Activated B cell treated with CpG ODN at 0.5 μM for 24 hours (primary cell): Measurements from ENCODE around the gene PIGB. TPM values are rescaled to one million over a fixed set of nuclear protein-coding genes. Genes with fewer than 3 reads are reported as not detected.
"Not testable (repeated sequence)": the region's sequence is repeated elsewhere in the genome, so short reads cannot be mapped to it uniquely, and the experiment has no call there.

Experiments
- ATAC-seq: fragments of 200-7000 bp; cut with Tn5 transposase; one replicate; pipeline ENCODE4 v1.10.0; 2021; ENCODE audit warnings: low read depth, mild to moderate bottlenecking, moderate library complexity
- CTCF ChIA-PET: fragments of 350-600 bp; sonication (Branson Sonifier 250); formaldehyde crosslinking; loops from one replicate; lab custom pipeline; 2021; ENCODE audit warnings: antibody characterized with exemption; lab: Charles Lee
- POLR2A ChIA-PET: fragments of 350-600 bp; sonication (Branson Sonifier 250); formaldehyde crosslinking; loops from one replicate; lab custom pipeline; 2021; ENCODE audit warnings: antibody characterized with exemption; lab: Charles Lee
- DNase-seq: peaks from one replicate; pipeline ENCODE4 v3.0.0; 2022
- H3K27ac Mint-ChIP-seq: one replicate; pipeline ENCODE4 v1.8.0; 2020; ENCODE audit warnings: mixed read lengths
- H3K27me3 Mint-ChIP-seq: one replicate; pipeline ENCODE4 v1.8.0; 2021; ENCODE audit warnings: mixed read lengths
- H3K36me3 Mint-ChIP-seq: one replicate; pipeline ENCODE4 v1.8.0; 2021; ENCODE audit warnings: low read depth, mixed read lengths
- H3K4me1 Mint-ChIP-seq: one replicate; pipeline ENCODE4 v1.8.0; 2021; ENCODE audit warnings: mixed read lengths
- H3K4me3 Mint-ChIP-seq: one replicate; pipeline ENCODE4 v1.8.0; 2020; ENCODE audit warnings: mild to moderate bottlenecking, mixed read lengths
- H3K9me3 Mint-ChIP-seq: one replicate; pipeline ENCODE4 v1.8.0; 2020; ENCODE audit warnings: mixed read lengths
- CTCF ChIP-seq: fragments of 200-600 bp; IDR thresholded peaks from one replicate; pipeline ENCODE4 v1.8.0; 2022; ENCODE audit warnings: antibody characterized with exemption, mild to moderate bottlenecking
- intact Hi-C: fragments of 100-400 bp; cut with micrococcal nuclease; formaldehyde crosslinking; loops from one replicate; pipeline ENCODE4 v1.15.1; 2024
- total RNA-seq: library from RNA; stranded (reverse); gene quantifications from 2 replicates; pipeline ENCODE4 v1.2.3, GENCODE V29; 2022

Gene PIGB
- total RNA-seq, 1 donor from 2014 or later = 29.8 TPM

- H3K4me1 Mint-ChIP-seq = peaks cover 29% of the 10 kb centered on the region
- H3K9me3 Mint-ChIP-seq = no peaks in the 10 kb centered on the region
- peak overlapping the region; percentile 83 for H3K27ac Mint-ChIP-seq
- TF ChIP-seq CTCF = no peak
- H3K4me3 Mint-ChIP-seq = peak overlapping the region; percentile 89
- no peaks in the 10 kb centered on the region for H3K27me3 Mint-ChIP-seq
- DNase-seq (no peak), ATAC-seq (peak; percentile 8)
- H3K36me3 Mint-ChIP-seq = peaks cover 9% of the 10 kb centered on the region
- POLR2A ChIA-PET = interaction anchor here (0.7 to 1.4 kb wide), 2 partner anchors 22 to 29 kb away, joined by 3 to 6 read pairs; no protein-coding TSS in a partner anchor
- CTCF ChIA-PET = no interaction called here
- intact Hi-C loops = loop anchor here (1.0 kb wide), 2 partner anchors 12 to 22 kb away; no protein-coding TSS in a partner anchor
Measured at GRCh38 chr15:55289011-55289745, 29.8 kb upstream of the PIGB start.

- Mint-ChIP-seq H3K36me3 (peaks cover 9% of the 10 kb centered on the region), H3K27me3 (no peaks in the 10 kb centered on the region), H3K4me1 (peaks cover 27% of the 10 kb centered on the region), H3K9me3 (no peaks in the 10 kb centered on the region), H3K27ac (peak within 1 kb of the TSS; percentile 83), H3K4me3 (peak within 1 kb of the TSS; percentile 89)
- POLR2A ChIA-PET = no interaction called here
- no peak for TF ChIP-seq CTCF
- intact Hi-C loops = loop anchor here (1.0 to 2.0 kb wide), 11 partner anchors 13 to 1482 kb away; no protein-coding TSS in a partner anchor
- CTCF ChIA-PET = interaction anchor here (1.0 to 1.7 kb wide), 6 partner anchors 68 to 144 kb away, joined by 4 to 32 read pairs (median 6); partner anchors contain the start of genes CCPG1, PIERCE2 and RSL24D1
- peak; percentile 68 for ATAC-seq
- peak; percentile 62 for DNase-seq
Measured at GRCh38 chr15:55289746-55290527, 29.1 kb upstream of the PIGB start, which contains the start of gene RAB27A. TSS of gene RAB27A (minus strand) at chr15:55289813. CDS start at chr15:55234934, 54,879 bp downstream.

- peak overlapping the region; percentile 89 for H3K4me3 Mint-ChIP-seq
- peaks cover 22% of the 10 kb centered on the region for H3K4me1 Mint-ChIP-seq
- H3K27ac Mint-ChIP-seq = peak overlapping the region; percentile 83
- no peaks in the 10 kb centered on the region for H3K27me3 Mint-ChIP-seq
- no peaks in the 10 kb centered on the region for H3K9me3 Mint-ChIP-seq
- ATAC-seq = peak; percentile 81
- intact Hi-C loops = loop anchor here (1.0 to 2.0 kb wide), 9 partner anchors 28 to 1482 kb away; no protein-coding TSS in a partner anchor
- peak; percentile 75 for DNase-seq
- CTCF ChIA-PET = interaction anchor here (0.8 to 1.7 kb wide), 10 partner anchors 69 to 1328 kb away, joined by 3 to 32 read pairs (median 4); partner anchors contain the start of genes CCPG1, PIERCE2 and RSL24D1
- TF ChIP-seq CTCF = peak; percentile 78
- POLR2A ChIA-PET = interaction anchor here (0.7 to 0.8 kb wide), 3 partner anchors 28 to 196 kb away, joined by 3 to 5 read pairs (median 3); partner anchors contain the start of genes PIGB, PIGBOS1 and RSL24D1
- peaks cover 9% of the 10 kb centered on the region for H3K36me3 Mint-ChIP-seq
Measured at GRCh38 chr15:55290528-55291057, 28.4 kb upstream of the PIGB start.

GRCh38 chr15:55297315-55297714, 21.7 kb upstream of the PIGB start:
- Mint-ChIP-seq H3K9me3 (no peaks in the 10 kb centered on the region), H3K4me3 (no peak overlapping the region), H3K36me3 (no peaks in the 10 kb centered on the region), H3K27me3 (no peaks in the 10 kb centered on the region), H3K4me1 (no peaks in the 10 kb centered on the region), H3K27ac (no peak overlapping the region)
- no peak for ATAC-seq
- no peak for TF ChIP-seq CTCF
- intact Hi-C loops = no loop called here
- POLR2A ChIA-PET = no interaction called here
- DNase-seq = no peak
- CTCF ChIA-PET = interaction anchor here (0.7 kb wide), 1 partner anchor 9 kb away, joined by 4 read pairs; no protein-coding TSS in a partner anchor

- H3K4me3 Mint-ChIP-seq, H3K27me3 Mint-ChIP-seq, DNase-seq, intact Hi-C loops, CTCF ChIA-PET, POLR2A ChIA-PET, H3K9me3 Mint-ChIP-seq, ATAC-seq, H3K27ac Mint-ChIP-seq, H3K4me1 Mint-ChIP-seq: not testable (repeated sequence)
- H3K36me3 Mint-ChIP-seq = peaks cover 16% of the 10 kb centered on the region
Measured at GRCh38 chr15:55302801-55303200, 16.2 kb upstream of the PIGB start.
